Measurements from ENCODE around the gene ERMAP. TPM values are rescaled to one million over a fixed set of nuclear protein-coding genes. Genes with fewer than 3 reads are reported as not detected.

The ERMAP gene, protein sequence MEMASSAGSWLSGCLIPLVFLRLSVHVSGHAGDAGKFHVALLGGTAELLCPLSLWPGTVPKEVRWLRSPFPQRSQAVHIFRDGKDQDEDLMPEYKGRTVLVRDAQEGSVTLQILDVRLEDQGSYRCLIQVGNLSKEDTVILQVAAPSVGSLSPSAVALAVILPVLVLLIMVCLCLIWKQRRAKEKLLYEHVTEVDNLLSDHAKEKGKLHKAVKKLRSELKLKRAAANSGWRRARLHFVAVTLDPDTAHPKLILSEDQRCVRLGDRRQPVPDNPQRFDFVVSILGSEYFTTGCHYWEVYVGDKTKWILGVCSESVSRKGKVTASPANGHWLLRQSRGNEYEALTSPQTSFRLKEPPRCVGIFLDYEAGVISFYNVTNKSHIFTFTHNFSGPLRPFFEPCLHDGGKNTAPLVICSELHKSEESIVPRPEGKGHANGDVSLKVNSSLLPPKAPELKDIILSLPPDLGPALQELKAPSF
- total RNA-seq = 1 to 10 TPM; 2.5 to 3.0 TPM

DNA sequence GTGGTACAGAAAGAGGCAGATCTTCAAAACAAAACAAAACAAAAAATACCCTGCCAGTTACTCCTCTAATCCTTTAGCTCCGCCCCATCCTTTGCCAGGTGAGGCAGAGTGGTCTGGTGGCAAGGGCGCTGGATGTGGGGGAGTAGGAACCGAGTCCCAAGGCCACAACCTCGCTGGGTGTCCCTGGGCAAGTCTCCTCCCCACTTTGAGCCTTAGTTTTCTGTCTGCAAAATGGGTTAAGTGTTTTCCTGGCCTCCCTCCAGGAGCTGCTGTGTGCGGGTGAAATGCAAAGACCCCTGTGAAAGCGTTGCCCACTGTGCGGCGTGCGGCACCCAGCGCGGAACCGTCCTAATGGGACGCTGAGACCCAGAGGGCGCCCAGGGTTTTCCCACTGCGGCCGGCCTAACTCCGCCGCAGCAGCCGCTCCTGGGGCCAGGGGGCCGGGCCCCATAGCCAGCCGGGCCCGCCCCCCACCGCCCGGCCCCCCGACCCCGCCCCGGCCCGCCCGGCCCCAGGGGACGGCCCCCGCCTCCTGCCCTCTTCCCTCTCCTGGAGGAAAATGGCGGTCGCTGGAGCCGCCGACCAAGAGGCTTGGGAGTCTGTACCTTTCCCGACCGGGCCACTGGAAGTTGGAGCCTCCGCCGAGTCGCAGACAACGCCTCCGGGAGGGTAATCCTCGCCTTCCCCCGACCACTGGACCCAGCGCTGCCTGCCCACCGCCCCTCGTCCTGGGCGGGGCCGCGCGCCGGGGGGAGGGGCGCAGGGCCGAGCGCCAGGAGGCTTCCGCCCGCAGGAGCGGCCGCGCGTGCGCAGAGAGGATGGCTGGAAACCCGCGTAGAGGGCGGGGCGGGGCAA is at the start of gene ERMAP, which contains the start of gene SVBP:
Gene ERMAP (plus strand): TSS at position 538 of the 855 bp plus-strand sequence. CDS start 13,327 bp downstream, outside the sequence.
Gene SVBP (minus strand): TSS at position 813 of the 855 bp plus-strand sequence. CDS start 853 bp downstream, outside the sequence.
- CTCF ChIA-PET = interaction anchor here (0.7 to 1.2 kb wide), 4 partner anchors 22 to 256 kb away, joined by 3 read pairs; partner anchors contain the start of genes C1orf50 and P3H1
- POLR2A ChIA-PET = no interaction called here

- ChIA-PET CTCF (interaction anchor here (0.8 to 2.3 kb wide), 9 partner anchors 9 to 306 kb away, joined by 3 to 8 read pairs (median 4); partner anchors contain the start of genes ERMAP, YBX1 and ZNF691), POLR2A (interaction anchor here (0.6 to 2.1 kb wide), 9 partner anchors 13 to 433 kb away, joined by 3 to 22 read pairs (median 4); partner anchors contain the start of genes PPIH, YBX1 and ZNF691)
Measured at GRCh38 chr1:42767510-42768000, 49.4 kb upstream of the ERMAP start.

- CTCF ChIA-PET = interaction anchor here (1.5 to 2.3 kb wide), 4 partner anchors 9 to 305 kb away, joined by 4 to 7 read pairs (median 5); partner anchors contain the start of gene ZNF691
Measured at GRCh38 chr1:42768172-42768571, 48.8 kb upstream of the ERMAP start.

GRCh38 chr1:42769811-42770210 is 47.1 kb upstream of the ERMAP start:
- POLR2A ChIA-PET = no interaction called here
- CTCF ChIA-PET = no interaction called here

More at GRCh38 chr1:42768172-42768571, 48.8 kb upstream of the ERMAP start:
- POLR2A ChIA-PET = interaction anchor here (0.7 to 1.8 kb wide), 3 partner anchors 14 to 78 kb away, joined by 3 to 15 read pairs (median 4); partner anchors contain the start of gene ZNF691

GRCh38 chr1:42773420-42773819 is 43.5 kb upstream of the ERMAP start:
- POLR2A ChIA-PET = no interaction called here
- CTCF ChIA-PET = interaction anchor here (0.7 kb wide), 1 partner anchor 10 kb away, joined by 3 read pairs; no protein-coding TSS in a partner anchor

- CTCF ChIA-PET = interaction anchor here (0.6 kb wide), 1 partner anchor 856 kb away, joined by 4 read pairs; no protein-coding TSS in a partner anchor
Measured at GRCh38 chr1:42774928-42775526, 41.9 kb upstream of the ERMAP start.

GRCh38 chr1:42776502-42776901 is 40.4 kb upstream of the ERMAP start:
- ChIA-PET POLR2A (no interaction called here), CTCF (interaction anchor here (1.1 to 1.3 kb wide), 2 partner anchors 8 to 137 kb away, joined by 4 read pairs; no protein-coding TSS in a partner anchor)

More at GRCh38 chr1:42774928-42775526, 41.9 kb upstream of the ERMAP start:
- POLR2A ChIA-PET = no interaction called here

- CTCF ChIA-PET = interaction anchor here (1.0 to 1.3 kb wide), 4 partner anchors 10 to 145 kb away, joined by 3 to 4 read pairs (median 3); partner anchors contain the start of gene ZNF691
- POLR2A ChIA-PET = interaction anchor here (1.2 kb wide), 1 partner anchor 11 kb away, joined by 3 read pairs; the partner anchor contains the start of genes C1orf50 and P3H1
Measured at GRCh38 chr1:42777852-42778251, 39.1 kb upstream of the ERMAP start.

GRCh38 chr1:42779725-42780124 is 37.2 kb upstream of the ERMAP start:
- ChIA-PET CTCF (interaction anchor here (1.2 to 2.3 kb wide), 3 partner anchors 9 to 133 kb away, joined by 3 to 7 read pairs (median 4); partner anchors contain the start of genes C1orf50 and P3H1), POLR2A (no interaction called here)

- POLR2A ChIA-PET = interaction anchor here (0.8 kb wide), 1 partner anchor 13 kb away, joined by 5 read pairs; the partner anchor contains the start of genes C1orf50 and P3H1
Measured at GRCh38 chr1:42780176-42780575, 36.7 kb upstream of the ERMAP start.

DNA sequence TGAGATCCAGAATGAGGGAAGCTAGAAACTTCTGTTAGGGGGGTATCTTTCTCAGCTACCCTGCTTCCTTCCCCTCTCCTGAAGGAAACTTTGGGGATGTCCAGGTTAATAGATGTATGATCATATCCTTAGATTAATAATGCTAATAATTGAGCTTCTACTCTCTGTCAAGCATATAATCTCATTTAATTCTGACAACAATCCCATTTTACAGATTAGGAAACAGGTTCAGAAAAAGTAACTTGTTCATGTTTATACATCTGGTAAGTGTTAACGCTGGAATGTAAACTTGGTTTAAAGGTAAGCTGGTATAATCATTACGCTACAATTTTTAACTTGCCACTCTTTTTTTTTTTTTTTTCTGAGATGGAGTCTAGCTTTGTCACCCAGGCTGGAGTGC is 33.8 kb upstream of the ERMAP start:
- POLR2A ChIA-PET = interaction anchor here (0.6 kb wide), 1 partner anchor 15 kb away, joined by 3 read pairs; no protein-coding TSS in a partner anchor
- CTCF ChIA-PET = interaction anchor here (0.7 to 1.4 kb wide), 2 partner anchors 34 to 290 kb away, joined by 3 to 5 read pairs; no protein-coding TSS in a partner anchor

More at GRCh38 chr1:42780176-42780575, 36.7 kb upstream of the ERMAP start:
- CTCF ChIA-PET = interaction anchor here (1.2 to 2.3 kb wide), 3 partner anchors 9 to 133 kb away, joined by 3 to 7 read pairs (median 4); partner anchors contain the start of genes C1orf50 and P3H1

DNA sequence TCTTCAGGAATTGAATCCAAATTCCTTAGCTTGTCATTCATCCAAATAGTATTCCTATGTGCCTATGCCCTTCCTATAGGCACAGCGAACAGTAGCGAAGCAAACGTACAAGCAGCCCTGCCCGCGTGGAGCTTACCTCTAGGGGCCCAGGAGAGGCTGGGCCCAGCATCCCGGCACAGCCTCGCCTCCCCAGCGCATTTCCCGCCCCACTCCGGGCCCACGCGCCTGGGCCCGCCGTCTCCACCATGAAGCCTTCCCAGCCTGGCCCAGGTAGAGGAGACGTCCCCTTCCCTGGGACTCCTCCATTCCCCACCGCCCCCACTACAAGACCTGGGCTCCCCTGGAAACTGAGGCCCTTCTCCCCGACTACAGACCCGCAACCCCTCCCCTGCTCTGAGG is 32.4 kb upstream of the ERMAP start:
- ChIA-PET POLR2A (interaction anchor here (1.1 kb wide), 1 partner anchor 17 kb away, joined by 4 read pairs; the partner anchor contains the start of genes C1orf50 and P3H1), CTCF (no interaction called here)

DNA sequence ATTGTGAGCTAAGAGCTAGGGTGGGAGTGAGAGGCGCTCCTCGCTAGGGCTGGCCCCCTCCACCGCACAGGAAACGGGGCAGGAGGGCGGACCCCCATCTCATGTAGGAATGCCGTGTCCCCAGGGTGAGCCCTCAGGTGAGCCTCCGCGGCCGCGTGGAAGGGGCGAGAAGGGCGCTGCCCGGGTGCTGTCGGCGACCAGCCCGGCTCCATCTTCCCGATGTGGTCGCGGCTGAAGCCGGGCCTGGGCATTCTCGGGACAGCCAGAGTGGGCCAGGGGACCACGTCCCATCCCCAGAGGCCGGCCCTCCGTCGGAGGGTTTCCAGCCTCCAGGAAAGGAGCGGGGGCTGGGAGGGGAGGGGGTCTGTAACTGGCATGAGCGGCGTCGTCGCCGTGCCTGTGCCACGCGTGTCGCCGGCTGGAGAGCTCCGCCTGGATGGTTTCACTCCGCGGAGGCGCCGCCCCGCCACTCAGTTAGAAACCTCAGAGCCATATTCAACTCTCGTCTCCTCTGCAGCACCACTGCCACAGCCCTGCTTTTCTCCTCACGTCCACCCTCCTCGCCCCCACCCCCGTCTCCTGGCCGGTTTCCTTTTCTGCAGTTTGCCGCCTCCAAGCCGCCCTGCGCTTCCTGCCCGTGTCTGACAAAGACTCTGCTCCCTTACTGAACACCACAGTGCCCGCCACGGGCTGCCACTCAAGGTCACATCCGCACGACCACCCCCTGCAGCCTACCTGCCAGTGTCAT is 31.8 kb upstream of the ERMAP start, which contains the start of gene TMEM269:
Gene TMEM269 (plus strand): TSS at position 46 of the 748 bp plus-strand sequence. CDS start 4,903 bp downstream, outside the sequence.
- ChIA-PET CTCF (no interaction called here), POLR2A (no interaction called here)

DNA sequence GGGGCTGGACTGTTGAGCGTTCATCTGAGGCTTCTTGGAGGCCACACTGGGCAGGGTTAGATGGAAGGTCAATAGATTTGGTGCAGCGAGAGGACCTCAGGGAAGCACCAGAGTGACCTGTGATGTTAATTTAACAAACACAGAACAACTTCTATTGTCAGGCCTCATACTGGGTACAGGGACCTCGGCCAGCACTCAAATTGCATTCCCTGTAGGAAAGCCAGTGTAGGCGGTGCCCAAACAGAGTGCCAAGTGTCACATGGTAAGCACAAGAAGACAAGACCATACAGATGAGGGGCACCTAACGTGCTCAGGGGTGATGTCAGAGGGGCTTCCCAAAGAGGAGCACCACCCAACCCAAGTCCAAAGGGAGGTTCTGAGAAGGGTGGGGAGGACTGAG is 30.8 kb upstream of the ERMAP start:
- CTCF ChIA-PET = no interaction called here
- POLR2A ChIA-PET = no interaction called here

GRCh38 chr1:42788021-42788420 is 28.9 kb upstream of the ERMAP start:
- ChIA-PET CTCF (no interaction called here), POLR2A (no interaction called here)

GRCh38 chr1:42793824-42794223 is 23.1 kb upstream of the ERMAP start:
- ChIA-PET POLR2A (no interaction called here), CTCF (interaction anchor here (1.0 kb wide), 1 partner anchor 216 kb away, joined by 3 read pairs; no protein-coding TSS in a partner anchor)

DNA sequence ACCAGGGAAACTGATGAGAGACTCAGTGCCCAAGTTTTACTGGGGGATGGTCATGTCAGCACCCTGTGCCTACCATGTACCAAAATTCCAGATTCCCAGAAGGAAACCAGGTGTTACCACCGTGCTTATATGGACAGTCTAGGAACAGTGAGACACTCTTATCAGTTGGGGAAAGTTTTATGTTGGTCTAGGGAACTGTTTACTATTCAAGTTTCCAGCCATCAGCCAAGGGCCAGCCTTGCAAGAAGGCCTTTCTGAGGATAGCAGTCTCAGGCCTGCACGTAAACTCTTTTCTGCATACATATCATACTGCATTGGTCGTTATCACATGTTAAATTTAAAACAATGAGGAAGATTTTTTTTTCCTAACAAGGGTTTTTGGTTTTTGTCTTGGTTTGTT is 19.5 kb upstream of the ERMAP start:
- CTCF ChIA-PET = no interaction called here
- POLR2A ChIA-PET = no interaction called here
